Tibial nerve (tissue), 3 donors: ENCODE data around the gene BICDL1.

Experiments
- CTCF ChIP-seq, 5 experiments: fragments of 200-600 bp in 3 of 5; fragments of 450-650 bp in 2 of 5; sonication (generic) in 3 of 5; IDR thresholded peaks; one replicate each; pipeline ENCODE4 v1.5.1; 2016 to 2019; ENCODE audit warnings: antibody characterized with exemption in 5 of 5, mild to moderate bottlenecking in 3 of 5, moderate library complexity in 2 of 5
- POLR2A ChIP-seq, 2 donors: fragments of 450-650 bp; IDR thresholded peaks; one replicate each; pipeline ENCODE4 v1.6.1; 2017; ENCODE audit warnings: antibody characterized with exemption in 2 of 2, mild to moderate bottlenecking in 2 of 2, moderate library complexity in 2 of 2

- TF ChIP-seq CTCF (IDR thresholded peaks at IDR 0.05) (no peak), POLR2A (IDR thresholded peaks at IDR 0.05) (no peak)
Observed at GRCh38 chr12:120115066-120115465, 126.0 kb downstream of the BICDL1 start.
